ENCODE measurements around the gene ITGA8. TPM values are rescaled to one million over a fixed set of nuclear protein-coding genes. Genes with fewer than 3 reads are reported as not detected.

The ITGA8 gene
- total and polyA plus RNA-seq, 10 donors: 1.7 to 60.3 (median 32.9) TPM

GRCh38 chr10:15620337-15620736, 99.4 kb downstream of the ITGA8 start:
- Histone ChIP-seq H3K4me3 (no peak overlapping the region), H3K9me3 (no peaks in the 10 kb centered on the region), H3K27me3 (replicated peaks in 1 of 7) (no peaks in the 10 kb centered on the region), H3K36me3 (no peaks in the 10 kb centered on the region), H3K4me1 (peaks cover 0 to 14% (median 6%) of the 10 kb centered on the region in 6 donors), H3K27ac (peak overlapping the region in 1 of 8 donors; percentile 53)
- no peak for DNase-seq
- TF ChIP-seq POLR2AphosphoS5 (IDR thresholded peaks at IDR 0.05) (no peak), POLR2A (IDR thresholded peaks at IDR 0.05) (no peak), CTCF (IDR thresholded peaks at IDR 0.05 in 8 of 11, conservative IDR thresholded peaks at IDR 0.05 in 3 of 11) (no peak)
- 83 to 90% (median 88%) methylated on average over 5 of the region's 5 CpGs for WGBS, 5 donors
- intact Hi-C loops (cut with DNase I; ENCODE audit: low total_unique reads): no loop called here

GRCh38 chr10:15609246-15609645, 110.5 kb downstream of the ITGA8 start:
- DNase-seq: no peak
- intact Hi-C loops (cut with DNase I; ENCODE audit: low total_unique reads): no loop called here
- Histone ChIP-seq H3K4me1 (no peaks in the 10 kb centered on the region), H3K27me3 (replicated peaks in 1 of 7) (no peaks in the 10 kb centered on the region), H3K4me3 (no peak overlapping the region), H3K9me3 (no peaks in the 10 kb centered on the region), H3K27ac (no peak overlapping the region), H3K36me3 (no peaks in the 10 kb centered on the region)
- TF ChIP-seq CTCF (IDR thresholded peaks at IDR 0.05 in 8 of 11, conservative IDR thresholded peaks at IDR 0.05 in 3 of 11): no peak
- no peak for TF ChIP-seq POLR2A (IDR thresholded peaks at IDR 0.05)
- TF ChIP-seq POLR2AphosphoS5 (IDR thresholded peaks at IDR 0.05): no peak
- WGBS, 5 donors: 79 to 91% (median 85%) methylated on average over 2 of the region's 2 CpGs

GRCh38 chr10:15606377-15606776, 113.3 kb downstream of the ITGA8 start:
- H3K27ac ChIP-seq: no peak overlapping the region
- no peak for TF ChIP-seq POLR2A (IDR thresholded peaks at IDR 0.05)
- no peaks in the 10 kb centered on the region for H3K9me3 ChIP-seq
- intact Hi-C loops (cut with DNase I; ENCODE audit: low total_unique reads): no loop called here
- no peak for DNase-seq
- no peak overlapping the region for H3K4me3 ChIP-seq
- H3K4me1 ChIP-seq: peaks cover 0 to 6% (median 1%) of the 10 kb centered on the region in 6 donors
- H3K27me3 ChIP-seq (replicated peaks in 1 of 7): no peaks in the 10 kb centered on the region
- WGBS, 5 donors: 85 to 90% (median 88%) methylated on average over 4 of the region's 4 CpGs
- H3K36me3 ChIP-seq: no peaks in the 10 kb centered on the region

GRCh38 chr10:15605740-15606369, 113.9 kb downstream of the ITGA8 start:
- H3K4me3 ChIP-seq: no peak overlapping the region
- H3K9me3 ChIP-seq: no peaks in the 10 kb centered on the region
- H3K4me1 ChIP-seq: peaks cover 0 to 6% (median 1%) of the 10 kb centered on the region in 6 donors
- intact Hi-C loops (cut with DNase I; ENCODE audit: low total_unique reads): no loop called here
- H3K36me3 ChIP-seq: no peaks in the 10 kb centered on the region
- no peaks in the 10 kb centered on the region for H3K27me3 ChIP-seq (replicated peaks in 1 of 7)
- no peak for DNase-seq
- WGBS, 5 donors: 77 to 89% (median 85%) methylated on average over 6 of the region's 6 CpGs
- no peak overlapping the region for H3K27ac ChIP-seq
- TF ChIP-seq POLR2AphosphoS5 (IDR thresholded peaks at IDR 0.05): no peak
- TF ChIP-seq POLR2A (IDR thresholded peaks at IDR 0.05): no peak
- no peak for TF ChIP-seq CTCF (IDR thresholded peaks at IDR 0.05 in 8 of 11, conservative IDR thresholded peaks at IDR 0.05 in 3 of 11)

Measured in spleen (tissue), 11 donors.